Neural cell (in vitro differentiated cells): Measurements from ENCODE around the gene LRIF1. TPM values are rescaled to one million over a fixed set of nuclear protein-coding genes. Genes with fewer than 3 reads are reported as not detected.

Experiments
- H2AFZ ChIP-seq: fragments of 200-600, 300-800 bp; sonication (generic), shearing (Covaris generic); 2 replicates; pipeline ENCODE4 v1.6.0; 2014; ENCODE audit warnings: low read depth, mild to moderate bottlenecking, antibody characterized with exemption, low read length, moderate library complexity
- H3F3A ChIP-seq: fragments of 200-600 bp; shearing (Covaris generic); 2 replicates; pipeline ENCODE4 v1.6.1; 2016; ENCODE audit warnings: mild to moderate bottlenecking, moderate library complexity, mixed read lengths, antibody characterized with exemption, low read length; ENCODE audit not compliant: insufficient read depth, poor library complexity, severe bottlenecking
- H3K27ac ChIP-seq: fragments of 200-600, 300-800 bp; sonication (generic), shearing (Covaris generic); 2 replicates; pipeline ENCODE4 v1.5.1; 2014; ENCODE audit warnings: mild to moderate bottlenecking, low read length, moderate library complexity
- H3K27me3 ChIP-seq: fragments of 300-800, 200-600 bp; sonication (generic), shearing (Covaris generic); 2 replicates; pipeline ENCODE4 v1.6.0; 2014; ENCODE audit warnings: mild to moderate bottlenecking, low read depth, low read length, moderate library complexity; ENCODE audit not compliant: insufficient read depth
- H3K36me3 ChIP-seq: fragments of 300-800, 200-600 bp; sonication (generic), shearing (Covaris generic); 2 replicates; pipeline ENCODE4 v1.5.1; 2014; ENCODE audit warnings: mild to moderate bottlenecking, antibody characterized with exemption, low read length, moderate library complexity; ENCODE audit not compliant: insufficient read depth
- H3K4me2 ChIP-seq: fragments of 300-800, 200-600 bp; sonication (generic), shearing (Covaris generic); 2 replicates; pipeline ENCODE4 v1.6.0; 2014; ENCODE audit warnings: mild to moderate bottlenecking, low read length
- H3K4me3 ChIP-seq: fragments of 300-800, 200-600 bp; sonication (generic), shearing (Covaris generic); 2 replicates; pipeline ENCODE4 v1.5.1; 2014; ENCODE audit warnings: mild to moderate bottlenecking, low read length, moderate library complexity
- H3K79me2 ChIP-seq: fragments of 200-600 bp; shearing (Covaris generic); replicated peaks from 2 replicates; pipeline ENCODE4 v1.6.0; 2014; ENCODE audit warnings: mild to moderate bottlenecking, low read length, moderate library complexity; ENCODE audit not compliant: insufficient read depth
- H3K9ac ChIP-seq: fragments of 300-800, 200-600 bp; sonication (generic), shearing (Covaris generic); 2 replicates; pipeline ENCODE4 v1.6.1; 2016; ENCODE audit warnings: mild to moderate bottlenecking, low read length, mixed read lengths
- H3K9me2 ChIP-seq: fragments of 200-600 bp; shearing (Covaris generic); 2 replicates; pipeline ENCODE4 v1.6.1; 2016; ENCODE audit warnings: mild to moderate bottlenecking, low read length, mixed read lengths; ENCODE audit not compliant: insufficient read depth
- H3K9me3 ChIP-seq: fragments of 200-600, 300-800 bp; sonication (generic), shearing (Covaris generic); 2 replicates; pipeline ENCODE4 v1.6.1; 2016; ENCODE audit warnings: mild to moderate bottlenecking, mixed run types, low read length, moderate library complexity, mixed read lengths
- H4K20me1 ChIP-seq: fragments of 200-600 bp; shearing (Covaris generic); 2 replicates; pipeline ENCODE4 v1.6.1; 2016; ENCODE audit warnings: mild to moderate bottlenecking, mixed run types; ENCODE audit not compliant: insufficient read depth
- EP300 ChIP-seq: fragments of 450-650 bp; conservative IDR thresholded peaks from 2 replicates; pipeline ENCODE4 v1.6.1; 2014; ENCODE audit warnings: antibody characterized with exemption, mild to moderate bottlenecking, moderate library complexity; ENCODE audit not compliant: poor library complexity, severe bottlenecking
- EZH2 ChIP-seq: fragments of 200-600, 300-800 bp; shearing (Covaris generic), sonication (generic); IDR thresholded peaks from 2 replicates; pipeline ENCODE4 v1.6.1; 2014; ENCODE audit warnings: antibody characterized with exemption, low read length, borderline replicate concordance, mild to moderate bottlenecking; ENCODE audit not compliant: insufficient read depth, poor library complexity, severe bottlenecking
- MXI1 ChIP-seq: fragments of 450-650 bp; conservative IDR thresholded peaks from 2 replicates; pipeline ENCODE4 v1.6.1; 2014; ENCODE audit warnings: antibody characterized with exemption, mild to moderate bottlenecking; ENCODE audit not compliant: poor library complexity, severe bottlenecking
- POLR2AphosphoS5 ChIP-seq: IDR thresholded peaks from 2 replicates; pipeline ENCODE4 v1.6.1; 2012
- RAD21 ChIP-seq: fragments of 450-650 bp; conservative IDR thresholded peaks from 2 replicates; pipeline ENCODE4 v1.6.1; 2014; ENCODE audit warnings: antibody characterized with exemption, mild to moderate bottlenecking, moderate library complexity
- SMC3 ChIP-seq: fragments of 450-650 bp; conservative IDR thresholded peaks from 2 replicates; pipeline ENCODE4 v1.6.1; 2014; ENCODE audit warnings: antibody characterized with exemption, mild to moderate bottlenecking, moderate library complexity; ENCODE audit not compliant: poor library complexity
- TAF1 ChIP-seq: IDR thresholded peaks from 2 replicates; pipeline ENCODE4 v1.6.1; 2012; ENCODE audit warnings: low read depth
- polyA plus RNA-seq: library from polyadenylated mRNA; depleted of rRNA; stranded (reverse); fragments of >200 nt; gene quantifications from 2 replicates; pipeline ENCODE4 v1.2.3, GENCODE V29; 2014
- TF ChIP-seq, protein P1 (sequence below): fragments of 450-650 bp; IDR thresholded peaks from 2 replicates; pipeline ENCODE4 v1.5.1; 2014; ENCODE audit warnings: antibody characterized with exemption, mild to moderate bottlenecking, moderate library complexity; ENCODE audit not compliant: poor library complexity, severe bottlenecking
- TF ChIP-seq, protein P2 (sequence below): IDR thresholded peaks from 2 replicates; pipeline ENCODE4 v1.6.1; 2012; ENCODE audit warnings: borderline replicate concordance

Gene LRIF1
- polyA plus RNA-seq, 1 donor from 2014 or later: 26.8 TPM

DNA sequence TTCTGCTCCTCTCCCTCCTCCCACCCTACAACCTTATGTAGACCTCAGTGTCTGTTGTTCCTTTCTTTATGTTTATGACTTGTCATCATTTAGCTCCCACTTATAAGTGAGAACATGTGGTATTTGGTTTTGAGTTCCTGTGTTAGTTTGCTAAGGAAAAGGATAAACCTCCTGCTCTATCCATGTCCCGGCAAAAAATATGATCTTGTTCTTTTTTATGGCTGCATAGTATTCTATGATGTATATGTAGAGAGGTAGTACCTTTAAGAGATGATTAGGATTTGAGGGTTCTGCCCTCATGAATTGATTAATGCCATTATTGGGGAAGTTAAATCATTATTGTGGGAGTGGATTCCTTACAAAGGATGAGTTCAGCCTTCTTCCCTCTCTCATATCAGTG lies 41.8 kb downstream of the LRIF1 start:
- H3K9me3 ChIP-seq: no peaks in the 10 kb centered on the region
- no peak overlapping the region for H2AFZ ChIP-seq
- H3K79me2 ChIP-seq: no peaks in the 10 kb centered on the region
- no peak overlapping the region for H3K27ac ChIP-seq
- TF ChIP-seq EP300 (no peak), SMC3 (no peak), RAD21 (no peak), POLR2AphosphoS5 (no peak), TAF1 (no peak), EZH2 (no peak), MXI1 (no peak)
- TF ChIP-seq, protein P1, sequence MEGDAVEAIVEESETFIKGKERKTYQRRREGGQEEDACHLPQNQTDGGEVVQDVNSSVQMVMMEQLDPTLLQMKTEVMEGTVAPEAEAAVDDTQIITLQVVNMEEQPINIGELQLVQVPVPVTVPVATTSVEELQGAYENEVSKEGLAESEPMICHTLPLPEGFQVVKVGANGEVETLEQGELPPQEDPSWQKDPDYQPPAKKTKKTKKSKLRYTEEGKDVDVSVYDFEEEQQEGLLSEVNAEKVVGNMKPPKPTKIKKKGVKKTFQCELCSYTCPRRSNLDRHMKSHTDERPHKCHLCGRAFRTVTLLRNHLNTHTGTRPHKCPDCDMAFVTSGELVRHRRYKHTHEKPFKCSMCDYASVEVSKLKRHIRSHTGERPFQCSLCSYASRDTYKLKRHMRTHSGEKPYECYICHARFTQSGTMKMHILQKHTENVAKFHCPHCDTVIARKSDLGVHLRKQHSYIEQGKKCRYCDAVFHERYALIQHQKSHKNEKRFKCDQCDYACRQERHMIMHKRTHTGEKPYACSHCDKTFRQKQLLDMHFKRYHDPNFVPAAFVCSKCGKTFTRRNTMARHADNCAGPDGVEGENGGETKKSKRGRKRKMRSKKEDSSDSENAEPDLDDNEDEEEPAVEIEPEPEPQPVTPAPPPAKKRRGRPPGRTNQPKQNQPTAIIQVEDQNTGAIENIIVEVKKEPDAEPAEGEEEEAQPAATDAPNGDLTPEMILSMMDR: no peak
- TF ChIP-seq, protein P2, sequence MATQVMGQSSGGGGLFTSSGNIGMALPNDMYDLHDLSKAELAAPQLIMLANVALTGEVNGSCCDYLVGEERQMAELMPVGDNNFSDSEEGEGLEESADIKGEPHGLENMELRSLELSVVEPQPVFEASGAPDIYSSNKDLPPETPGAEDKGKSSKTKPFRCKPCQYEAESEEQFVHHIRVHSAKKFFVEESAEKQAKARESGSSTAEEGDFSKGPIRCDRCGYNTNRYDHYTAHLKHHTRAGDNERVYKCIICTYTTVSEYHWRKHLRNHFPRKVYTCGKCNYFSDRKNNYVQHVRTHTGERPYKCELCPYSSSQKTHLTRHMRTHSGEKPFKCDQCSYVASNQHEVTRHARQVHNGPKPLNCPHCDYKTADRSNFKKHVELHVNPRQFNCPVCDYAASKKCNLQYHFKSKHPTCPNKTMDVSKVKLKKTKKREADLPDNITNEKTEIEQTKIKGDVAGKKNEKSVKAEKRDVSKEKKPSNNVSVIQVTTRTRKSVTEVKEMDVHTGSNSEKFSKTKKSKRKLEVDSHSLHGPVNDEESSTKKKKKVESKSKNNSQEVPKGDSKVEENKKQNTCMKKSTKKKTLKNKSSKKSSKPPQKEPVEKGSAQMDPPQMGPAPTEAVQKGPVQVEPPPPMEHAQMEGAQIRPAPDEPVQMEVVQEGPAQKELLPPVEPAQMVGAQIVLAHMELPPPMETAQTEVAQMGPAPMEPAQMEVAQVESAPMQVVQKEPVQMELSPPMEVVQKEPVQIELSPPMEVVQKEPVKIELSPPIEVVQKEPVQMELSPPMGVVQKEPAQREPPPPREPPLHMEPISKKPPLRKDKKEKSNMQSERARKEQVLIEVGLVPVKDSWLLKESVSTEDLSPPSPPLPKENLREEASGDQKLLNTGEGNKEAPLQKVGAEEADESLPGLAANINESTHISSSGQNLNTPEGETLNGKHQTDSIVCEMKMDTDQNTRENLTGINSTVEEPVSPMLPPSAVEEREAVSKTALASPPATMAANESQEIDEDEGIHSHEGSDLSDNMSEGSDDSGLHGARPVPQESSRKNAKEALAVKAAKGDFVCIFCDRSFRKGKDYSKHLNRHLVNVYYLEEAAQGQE: no peak
- no peaks in the 10 kb centered on the region for H3K27me3 ChIP-seq
- no peak overlapping the region for H3K9ac ChIP-seq
- no peaks in the 10 kb centered on the region for H3K9me2 ChIP-seq
- no peaks in the 10 kb centered on the region for H3F3A ChIP-seq
- no peaks in the 10 kb centered on the region for H3K36me3 ChIP-seq
- no peaks in the 10 kb centered on the region for H4K20me1 ChIP-seq
- H3K4me2 ChIP-seq: no peak overlapping the region
- H3K4me3 ChIP-seq: no peak overlapping the region

DNA sequence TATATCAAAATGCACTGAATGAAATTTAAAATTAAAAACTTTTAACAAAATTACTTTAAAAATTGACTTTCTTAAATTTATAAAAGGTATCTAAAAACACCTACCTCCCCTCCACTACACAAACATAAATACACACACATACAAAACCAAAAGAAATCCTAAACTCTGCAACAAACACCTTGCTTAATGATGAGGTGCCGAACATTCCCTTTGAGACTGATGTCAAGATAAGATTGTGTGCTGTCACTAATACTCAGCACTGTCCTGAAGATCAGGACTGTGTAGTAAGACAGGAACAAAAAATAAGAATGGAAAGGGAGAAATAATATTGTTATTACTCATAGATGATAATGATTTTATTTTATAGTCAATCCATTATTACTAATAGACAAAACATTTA lies 45.7 kb downstream of the LRIF1 start:
- no peaks in the 10 kb centered on the region for H3K9me3 ChIP-seq
- no peaks in the 10 kb centered on the region for H3K36me3 ChIP-seq
- H3F3A ChIP-seq: no peaks in the 10 kb centered on the region
- H3K4me3 ChIP-seq: no peak overlapping the region
- H3K27me3 ChIP-seq: no peaks in the 10 kb centered on the region
- TF ChIP-seq RAD21 (no peak), EP300 (no peak), POLR2AphosphoS5 (no peak), SMC3 (no peak)
- TF ChIP-seq, protein P1: no peak
- H4K20me1 ChIP-seq: no peaks in the 10 kb centered on the region
- H3K9ac ChIP-seq: no peak overlapping the region
- H3K4me2 ChIP-seq: no peak overlapping the region
- no peak overlapping the region for H2AFZ ChIP-seq
- no peak overlapping the region for H3K27ac ChIP-seq
- H3K9me2 ChIP-seq: no peaks in the 10 kb centered on the region
- no peaks in the 10 kb centered on the region for H3K79me2 ChIP-seq
